Pericardium fibroblast (primary cell): ENCODE measurements around the gene UBASH3A. TPM values are rescaled to one million over a fixed set of nuclear protein-coding genes. Genes with fewer than 3 reads are reported as not detected.

Experiments
- total RNA-seq: library from RNA; depleted of rRNA; stranded (reverse); fragments of >200 nt; gene quantifications from 2 replicates; pipeline ENCODE4 v1.2.3, GENCODE V29; 2015

UBASH3A gene
- not detected in 2 replicates for total RNA-seq

GRCh38 chr21:42403611-42404231 is at the start of gene UBASH3A:
Gene UBASH3A (plus strand): TSS chr21:42403902. CDS start chr21:42403946, 44 bp downstream.

GRCh38 chr21:42366292-42367010 is 37.3 kb upstream of the UBASH3A start, which contains the start of gene TFF1:
Gene TFF1 (minus strand): TSS chr21:42366535. CDS start chr21:42366495, 40 bp downstream.

GRCh38 chr21:42395905-42396651 is 7.6 kb upstream of the UBASH3A start, which contains the start of gene TMPRSS3:
Gene TMPRSS3 (minus strand): TSS chr21:42396052. CDS start chr21:42395417, 635 bp downstream.

GRCh38 chr21:42496120-42496838 is 92.6 kb downstream of the UBASH3A start, which contains the start of gene RSPH1:
Gene RSPH1 (minus strand): TSS chr21:42496224. CDS start chr21:42496186, 38 bp downstream.

Other genes starting within 250 kb of the UBASH3A start
- 1.6 and 5.3 TPM in 2 replicates for gene ABCG1, start 184.8 kb upstream of the UBASH3A start, total RNA-seq
- gene TFF3, start 88.5 kb upstream of the UBASH3A start, total RNA-seq = 0.82 and 1.4 TPM in 2 replicates
- gene TFF2, start 52.9 kb upstream of the UBASH3A start, total RNA-seq = not detected in 2 replicates
- gene TFF1, start 37.4 kb upstream of the UBASH3A start, total RNA-seq = not detected in 2 replicates
- gene TMPRSS3, start 7.8 kb upstream of the UBASH3A start, total RNA-seq = not detected in 2 replicates
- gene RSPH1, start 92.3 kb downstream of the UBASH3A start, total RNA-seq = 0.23 TPM in 1 of 2 replicates, not detected in the other
- 1.1 and 1.4 TPM in 2 replicates for gene SLC37A1, start 110.0 kb downstream of the UBASH3A start, total RNA-seq
- gene PDE9A, start 249.7 kb downstream of the UBASH3A start, total RNA-seq = 0.17 and 1.1 TPM in 2 replicates